Measurements from ENCODE around the gene SH3GL3.

Gene SH3GL3

DNA sequence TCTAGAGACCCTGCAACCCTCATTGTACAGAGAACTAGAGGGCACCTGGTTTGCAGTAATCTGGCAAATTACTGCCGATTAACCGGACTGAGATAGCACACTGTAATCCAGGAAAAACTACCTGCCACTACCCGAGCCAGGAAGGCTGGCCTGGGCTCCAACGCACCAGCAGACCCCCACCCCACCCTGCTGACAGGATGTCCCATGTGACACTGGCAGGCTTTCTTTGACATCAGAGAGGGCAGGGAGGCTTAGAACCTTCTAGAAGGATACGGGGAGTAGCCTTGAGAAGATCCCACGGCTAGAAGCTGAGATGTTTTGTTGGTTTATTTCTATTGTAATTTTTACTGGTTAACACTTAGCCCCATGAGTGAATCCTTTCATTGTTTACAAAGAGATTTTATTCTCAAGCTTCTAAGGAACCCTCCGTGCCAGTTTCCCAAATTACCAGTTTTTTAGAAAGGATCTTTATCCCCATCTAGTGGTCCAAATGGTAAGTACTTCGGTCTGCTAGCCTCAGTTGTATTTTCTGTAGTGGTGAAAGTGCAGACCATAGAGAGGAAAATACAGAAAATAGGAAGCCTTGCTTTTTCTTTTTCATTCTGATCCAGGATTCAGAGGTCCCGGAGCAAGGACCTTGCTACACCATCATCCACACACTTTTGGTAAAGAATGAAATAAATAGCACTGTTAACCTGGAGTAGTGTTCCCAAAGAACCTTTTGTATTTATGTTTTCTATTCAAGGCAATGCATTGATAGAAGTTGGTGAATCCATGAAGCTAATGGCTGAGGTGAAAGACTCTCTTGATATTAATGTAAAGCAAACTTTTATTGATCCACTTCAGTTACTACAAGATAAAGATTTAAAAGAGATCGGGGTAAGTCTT, 124.9 kb downstream of the SH3GL3 start:
- no peak for DNase-seq

DNA sequence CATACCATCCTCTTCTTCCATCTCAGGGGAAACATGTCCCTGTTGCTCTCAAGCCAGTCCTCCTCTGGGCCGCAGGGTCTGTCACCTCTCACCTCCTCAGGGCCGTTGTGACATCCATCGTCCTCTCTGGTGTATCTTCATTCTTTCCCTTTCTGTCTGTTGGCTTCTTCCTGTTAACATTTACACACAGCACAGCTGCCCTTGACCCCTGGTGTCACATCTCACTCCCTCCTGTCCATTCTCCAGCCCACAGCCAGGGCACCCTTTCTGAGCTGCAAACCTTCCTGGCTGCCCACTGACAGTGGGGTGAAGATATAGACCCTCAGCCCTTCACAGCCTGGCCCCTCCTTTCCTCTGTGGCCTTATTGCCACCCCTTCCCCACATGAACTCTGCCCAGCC, 127.2 kb downstream of the SH3GL3 start:
- no peak for DNase-seq

DNA sequence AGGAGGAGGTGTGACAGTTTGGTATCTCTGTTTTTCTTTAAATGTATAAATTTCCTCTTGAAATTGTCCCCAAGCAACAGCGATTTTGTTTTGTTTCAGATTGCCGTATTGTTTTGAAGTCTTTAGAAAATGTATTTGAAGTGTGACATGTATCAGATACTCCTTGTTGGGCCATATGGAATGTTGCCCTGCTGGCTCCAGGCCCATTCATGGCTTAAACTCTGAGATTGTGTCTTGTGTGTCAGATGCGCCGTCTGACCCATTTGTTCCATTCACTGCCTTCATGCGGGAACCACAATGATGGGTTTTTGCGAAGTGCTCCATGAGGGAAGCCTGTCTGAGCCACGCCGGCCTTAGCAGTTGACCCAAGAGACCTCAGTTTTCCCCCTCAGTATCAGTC, 131.6 kb downstream of the SH3GL3 start:
- DNase-seq = no peak

DNA sequence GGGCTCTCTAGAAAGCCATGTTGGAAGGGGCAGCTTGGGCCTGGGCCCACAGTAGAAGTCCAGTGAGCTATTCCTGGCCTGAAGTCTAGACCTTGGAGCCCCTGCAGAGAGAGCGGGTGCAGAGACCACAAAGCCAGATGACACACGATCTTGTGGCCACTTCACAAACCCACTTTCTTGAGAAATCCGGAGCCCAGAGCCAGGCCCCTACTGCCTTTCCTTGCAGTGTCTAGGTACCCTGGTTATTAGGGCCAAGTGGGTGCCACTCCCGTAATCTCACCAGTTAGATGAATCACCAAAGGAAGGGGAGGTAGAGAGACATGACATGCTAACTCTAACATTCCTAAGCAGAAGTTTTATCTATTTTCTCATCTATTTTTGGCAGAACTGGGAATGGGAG, 134.2 kb downstream of the SH3GL3 start:
- no peak for DNase-seq

DNA sequence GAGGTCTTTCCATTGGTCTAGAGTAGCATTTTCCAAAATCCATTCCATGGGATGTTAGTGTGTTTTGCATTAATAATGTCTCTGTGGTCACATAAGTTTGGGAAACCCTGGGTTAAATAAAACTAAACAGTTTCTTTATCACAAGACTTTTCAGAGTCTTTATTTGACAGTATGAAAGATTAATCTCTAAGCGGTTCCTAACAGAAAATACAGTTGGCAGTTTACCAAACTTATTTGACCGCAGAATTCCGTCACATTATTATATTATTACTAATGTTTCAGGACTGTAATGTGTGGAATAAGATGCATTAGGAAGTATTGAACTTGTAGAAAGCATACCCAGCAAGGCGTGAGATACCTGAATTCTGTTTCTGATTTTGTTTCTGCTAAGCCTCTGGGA, 135.2 kb downstream of the SH3GL3 start:
- no peak for DNase-seq

DNA sequence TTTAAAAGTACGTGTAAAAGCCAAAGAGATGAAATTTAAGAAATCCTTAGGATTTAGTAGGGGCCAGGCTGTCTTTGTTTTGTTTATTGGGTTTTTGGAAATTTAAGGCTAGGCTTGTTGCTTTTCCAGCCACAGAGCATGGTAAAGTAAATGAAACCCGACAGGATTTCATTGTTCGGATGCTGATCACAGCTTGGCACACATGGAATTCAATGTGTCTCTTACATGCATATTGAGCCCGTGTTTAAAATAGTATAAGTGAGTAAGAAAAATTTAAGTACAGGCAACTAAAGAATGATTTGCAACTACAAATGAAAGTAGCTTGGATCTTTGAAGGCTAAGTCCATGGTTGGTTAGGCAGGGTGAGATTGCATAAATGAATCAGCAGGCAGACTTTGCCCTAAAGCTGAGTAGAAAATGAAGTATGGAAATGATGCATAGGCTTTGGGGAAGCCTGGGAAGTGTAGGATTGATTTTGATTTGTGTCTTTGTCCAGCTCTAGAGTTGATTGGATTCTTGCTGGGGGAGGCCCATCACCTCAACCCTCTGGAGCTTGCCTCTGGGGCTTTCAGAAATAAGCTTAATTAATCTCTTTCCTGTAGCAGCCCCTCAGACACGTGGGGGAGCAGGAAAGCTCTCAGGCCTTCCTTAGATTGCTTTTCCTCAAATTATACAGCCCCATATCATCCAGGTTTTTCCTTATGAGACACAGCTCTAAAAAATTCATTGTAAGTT, 138.6 kb downstream of the SH3GL3 start:
- no peak for DNase-seq

DNA sequence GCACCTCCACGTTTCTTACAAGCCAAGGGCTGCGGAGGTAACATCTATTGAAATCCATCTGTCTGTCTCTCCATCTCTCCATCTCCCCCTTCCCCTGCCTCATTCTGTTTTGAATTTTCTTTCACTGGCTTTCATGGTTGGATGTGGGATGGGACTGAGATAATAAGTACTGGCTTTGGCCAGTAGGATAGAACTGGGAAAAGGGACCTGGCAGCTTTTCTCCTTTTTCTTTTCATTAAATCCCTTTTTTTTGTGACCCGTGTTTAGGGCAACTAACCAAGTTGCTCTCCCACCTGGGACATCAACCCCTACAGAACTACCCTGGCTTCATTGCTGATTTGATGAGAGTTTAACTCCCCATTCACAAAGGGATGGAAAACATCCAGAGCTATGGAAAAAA, 139.9 kb downstream of the SH3GL3 start:
- DNase-seq = no peak

DNA sequence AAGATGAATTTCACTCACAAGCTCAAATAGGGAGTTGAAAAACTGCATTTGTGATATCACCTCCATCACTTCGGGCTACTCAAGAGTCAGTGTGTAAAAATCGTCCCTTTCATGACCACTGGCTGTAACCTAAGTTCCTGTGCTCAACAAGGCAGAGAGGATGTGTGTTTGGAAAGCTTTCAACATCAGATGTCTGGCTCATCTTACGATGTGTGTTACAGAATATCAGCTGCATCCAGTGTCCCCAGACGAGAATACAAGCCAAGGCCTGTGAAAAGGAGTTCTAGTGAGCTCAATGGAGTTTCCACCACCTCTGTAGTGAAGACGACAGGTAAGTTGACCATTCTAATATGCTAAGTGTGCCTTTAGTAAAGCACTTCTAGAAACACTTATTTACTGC, 141.3 kb downstream of the SH3GL3 start:
- no peak for DNase-seq

DNA sequence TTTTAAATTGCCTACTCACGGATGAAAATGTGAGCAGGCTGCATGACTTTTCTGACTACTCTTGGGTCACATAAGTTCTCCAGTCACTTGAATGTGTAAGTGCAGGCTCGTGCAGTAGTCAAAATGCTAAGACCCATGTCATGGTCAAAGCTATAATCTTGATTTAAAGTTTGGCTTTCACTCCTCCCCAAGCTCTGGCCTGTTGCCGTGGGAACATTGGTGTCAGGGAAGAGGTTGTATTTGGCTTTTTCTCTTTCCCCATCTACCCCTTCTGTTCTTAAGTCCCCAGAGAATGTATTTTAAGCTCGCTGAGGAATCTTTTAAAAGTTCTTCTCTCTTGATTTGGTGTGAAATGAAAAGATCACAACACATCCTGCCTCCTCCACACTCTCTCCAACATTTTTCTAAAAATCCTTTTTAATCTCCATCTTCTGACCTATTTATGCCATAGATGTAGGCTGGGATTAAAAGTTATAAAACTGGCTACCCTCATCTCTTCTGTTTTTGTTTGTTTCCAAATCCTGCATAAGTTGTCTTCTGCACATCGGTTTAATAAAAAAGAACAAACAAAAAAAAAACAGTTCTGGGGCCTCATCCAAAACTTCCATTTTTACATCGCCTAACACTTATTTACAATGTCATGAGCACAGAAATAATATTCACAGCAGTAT, 145.4 kb downstream of the SH3GL3 start:
- DNase-seq = no peak

DNA sequence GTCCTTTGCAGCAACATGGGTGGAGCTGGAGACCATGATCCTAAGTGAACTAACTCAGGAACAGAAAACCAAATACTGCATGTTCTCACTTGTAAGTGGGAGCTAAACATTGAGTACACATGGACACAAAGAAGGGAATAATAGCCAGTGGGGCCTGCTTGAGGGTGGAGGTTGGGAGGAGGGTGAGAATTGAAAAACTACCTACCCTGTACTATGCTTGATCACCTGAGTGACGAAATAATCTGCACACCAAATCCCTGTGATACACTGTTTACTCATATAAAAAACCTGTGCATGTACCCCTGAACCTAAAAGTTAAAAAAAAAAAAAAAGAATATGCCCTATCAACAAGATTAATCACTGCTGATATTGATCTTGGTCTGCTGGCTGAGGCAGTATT, 148.1 kb downstream of the SH3GL3 start:
- DNase-seq = no peak

DNA sequence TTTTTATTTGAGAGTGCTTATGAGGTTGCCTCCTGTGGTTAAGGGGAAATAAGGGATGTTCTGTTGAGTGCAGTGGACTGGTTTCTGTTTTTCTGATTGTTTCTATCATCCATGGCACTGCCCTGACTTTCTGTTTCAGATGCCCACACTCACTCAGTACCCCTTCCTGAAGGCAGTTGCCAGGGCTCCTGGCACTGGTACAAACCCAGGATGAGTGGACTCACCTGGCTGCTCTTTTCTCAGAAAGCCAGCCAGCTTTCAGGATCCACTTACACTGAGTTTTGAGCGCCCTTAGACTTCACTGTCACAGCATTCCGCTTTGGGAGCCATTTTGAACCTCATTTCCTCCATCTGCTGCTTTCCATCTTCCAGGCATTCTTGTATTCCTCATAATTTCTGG, 150.9 kb downstream of the SH3GL3 start:
- no peak for DNase-seq

DNA sequence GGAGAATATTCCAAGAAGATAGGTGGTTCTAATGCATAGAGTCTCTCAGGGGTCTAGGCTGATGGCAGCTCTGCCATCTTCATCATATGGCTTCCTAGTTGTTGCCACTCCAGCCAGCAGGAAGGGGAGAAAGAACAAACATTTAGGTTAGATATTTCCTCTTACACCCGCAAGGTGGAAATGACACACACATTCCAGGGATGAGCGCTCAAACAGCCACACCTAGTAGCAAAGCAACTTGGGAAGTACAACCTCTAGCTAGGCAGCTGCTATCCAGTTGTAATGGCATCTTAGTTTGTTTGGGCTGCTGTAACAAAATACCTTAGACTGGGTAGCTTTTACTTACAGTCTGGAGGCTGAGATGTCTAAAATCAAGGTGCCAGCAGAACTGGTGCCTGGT, 154.9 kb downstream of the SH3GL3 start:
- no peak for DNase-seq

DNA sequence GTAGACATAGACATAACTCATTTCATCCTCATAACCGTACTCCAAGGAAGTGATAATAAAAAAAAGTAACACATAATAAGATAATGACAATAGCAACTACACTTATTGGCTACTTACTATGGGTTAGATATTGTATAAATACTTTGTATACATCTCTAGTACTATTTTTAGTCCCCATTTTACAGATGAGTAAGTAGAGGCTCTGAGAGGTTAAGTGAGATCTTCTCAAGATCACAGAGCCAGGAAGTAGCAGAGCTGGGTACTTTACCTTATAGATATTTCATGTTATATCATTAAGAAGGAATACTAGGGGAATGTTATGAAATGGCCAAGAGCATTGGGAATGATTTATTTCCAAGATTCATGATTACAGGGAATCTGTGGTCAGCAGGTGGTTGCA, 157.4 kb downstream of the SH3GL3 start:
- no peak for DNase-seq

DNA sequence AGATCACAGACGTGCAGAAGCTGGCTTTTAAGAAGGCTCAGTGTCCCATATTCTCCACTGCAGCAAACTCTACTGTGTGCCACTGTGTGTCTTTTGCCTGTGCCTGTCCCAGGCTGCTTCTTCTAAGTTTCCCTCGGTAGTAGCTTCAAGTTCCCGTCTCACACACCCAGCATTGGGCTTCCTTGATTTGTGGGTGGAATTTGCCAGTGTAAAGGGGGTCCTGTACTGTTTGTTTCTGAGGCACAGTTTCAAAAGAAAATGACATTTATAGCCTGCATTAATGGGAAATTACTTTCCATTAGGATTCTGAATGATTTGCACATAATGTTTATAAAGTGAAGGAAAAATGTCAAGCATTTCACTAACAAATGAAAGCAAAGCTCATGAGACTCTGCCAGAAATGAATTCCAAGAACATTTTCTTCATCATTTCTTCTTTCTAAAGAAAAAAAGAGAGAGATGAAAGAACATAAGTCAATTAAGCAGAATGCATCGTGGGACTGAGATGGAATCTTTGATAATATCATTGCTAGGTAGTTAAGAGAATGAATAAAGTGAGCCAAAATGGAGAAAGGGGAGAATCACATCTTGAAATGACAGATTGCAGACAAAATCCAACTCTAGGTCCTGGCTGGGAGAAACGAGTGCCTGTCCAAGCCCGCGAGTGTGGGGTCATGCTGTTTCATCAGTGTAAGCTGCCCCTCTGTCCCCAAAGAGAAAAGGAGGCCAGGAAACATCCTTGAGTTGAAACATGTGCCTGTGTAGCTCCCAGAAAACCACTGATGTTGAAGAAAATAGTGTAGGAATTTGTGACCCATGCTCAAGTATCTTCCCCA, 158.2 kb downstream of the SH3GL3 start:
- DNase-seq = peak; percentile 53

DNA sequence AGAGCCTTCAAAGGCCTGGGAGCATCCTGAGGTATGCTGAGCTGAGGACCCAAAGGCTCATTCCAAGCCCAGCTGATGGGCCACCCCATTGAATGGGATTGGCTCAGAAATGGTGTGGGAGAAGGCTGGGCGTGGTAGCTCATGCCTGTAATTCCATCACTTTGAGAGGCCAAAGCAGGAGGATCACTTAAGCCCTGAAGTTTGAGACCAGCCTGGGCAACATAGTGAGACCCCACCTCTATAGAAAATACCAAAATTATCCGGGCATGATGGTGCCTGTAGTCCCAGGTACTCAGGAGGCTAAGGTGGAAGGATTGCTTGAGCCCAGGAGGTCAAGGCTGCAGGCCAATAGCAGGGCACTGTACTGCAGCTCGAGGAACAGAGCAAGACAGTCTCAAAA, 163.0 kb downstream of the SH3GL3 start:
- DNase-seq = no peak

DNA sequence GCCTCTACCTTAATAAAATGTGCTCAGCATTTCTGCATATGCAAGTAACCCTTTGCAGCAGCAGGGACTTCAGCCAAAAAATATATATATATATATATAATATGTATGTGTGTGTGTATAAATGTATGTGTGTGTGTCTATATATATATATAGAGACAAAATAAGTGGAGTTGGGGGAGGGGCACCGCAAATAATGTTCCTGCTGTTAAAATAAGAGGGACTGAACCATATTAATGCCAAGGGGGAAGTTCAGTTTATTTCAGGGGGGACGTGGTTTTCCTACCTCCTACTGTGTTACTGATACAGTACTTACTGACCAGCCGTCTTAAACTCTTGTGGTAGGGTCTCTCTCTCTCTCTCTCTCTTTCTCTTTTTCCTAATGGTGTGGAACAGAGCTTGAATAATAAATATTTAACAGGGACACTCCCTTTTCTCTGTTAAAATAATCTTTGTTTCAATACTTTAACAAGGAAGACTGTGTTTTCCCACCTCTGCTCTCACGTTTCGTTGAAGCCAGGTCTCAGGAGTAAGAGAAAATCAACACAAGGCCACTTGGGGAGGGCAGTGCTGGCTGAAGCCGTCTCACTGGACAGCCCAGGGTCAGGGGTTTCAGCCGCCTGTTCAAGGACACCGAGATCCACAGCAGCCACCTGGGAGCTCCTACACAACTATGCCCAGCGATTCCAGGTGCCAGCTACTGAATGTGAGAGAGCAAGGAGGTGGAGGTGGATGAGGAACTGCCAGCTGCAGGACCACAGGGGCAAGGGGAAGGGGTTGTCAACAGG, 164.0 kb downstream of the SH3GL3 start:
- no peak for DNase-seq

DNA sequence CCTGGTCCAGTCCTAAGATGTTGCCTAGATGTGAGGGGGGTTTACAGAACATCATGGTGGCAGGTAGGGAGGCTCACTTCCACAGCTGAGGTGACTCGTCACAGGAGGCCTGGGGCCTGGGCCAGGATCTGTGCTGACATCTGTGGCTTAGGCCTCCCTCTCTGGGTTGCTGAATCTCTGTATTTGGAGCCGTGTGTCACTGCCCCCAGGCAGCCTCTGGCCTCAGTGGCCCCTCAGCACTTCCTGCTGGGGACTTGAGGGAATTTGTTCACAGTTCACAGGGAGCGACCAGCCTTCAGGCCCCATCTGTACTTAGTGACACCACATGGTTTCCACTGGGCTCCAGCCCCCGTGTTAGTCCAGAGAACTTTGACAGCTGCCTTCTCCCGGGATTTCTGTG, 165.1 kb downstream of the SH3GL3 start:
- no peak for DNase-seq

DNA sequence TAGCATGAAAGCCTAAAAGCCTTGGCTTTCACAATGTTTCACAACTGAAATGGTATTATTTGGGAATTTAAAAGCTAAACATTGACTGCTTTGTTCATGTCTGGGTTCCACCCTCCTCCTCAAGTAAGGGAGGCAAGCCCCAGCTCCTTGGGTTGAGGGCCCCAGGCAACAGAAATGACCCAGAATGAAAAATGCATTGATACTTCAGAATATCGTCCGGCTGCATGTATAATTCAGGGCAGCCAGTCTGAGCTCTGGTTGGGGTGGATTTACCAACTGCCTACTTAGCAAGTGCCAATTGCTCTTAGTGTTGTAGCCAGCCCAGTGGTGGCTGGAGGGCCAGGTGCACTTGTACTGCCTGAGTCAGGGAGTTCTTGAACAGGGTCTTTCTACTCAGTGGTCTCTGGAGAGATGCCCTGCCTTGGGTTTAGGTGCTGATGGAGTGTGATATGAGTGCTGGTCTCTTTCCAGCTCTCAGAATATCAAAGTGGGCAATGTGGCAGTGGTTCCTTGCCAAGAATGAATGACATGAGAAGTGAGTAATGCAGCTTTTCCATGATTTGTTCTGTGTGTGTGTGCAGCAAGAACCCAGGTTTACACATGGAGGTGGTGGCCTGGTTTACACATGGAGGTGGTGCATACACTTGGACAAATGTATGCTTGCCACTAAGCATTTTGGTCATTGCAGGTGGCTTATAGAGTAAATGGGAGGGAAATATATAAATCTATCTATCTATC, 165.9 kb downstream of the SH3GL3 start:
- DNase-seq = no peak

DNA sequence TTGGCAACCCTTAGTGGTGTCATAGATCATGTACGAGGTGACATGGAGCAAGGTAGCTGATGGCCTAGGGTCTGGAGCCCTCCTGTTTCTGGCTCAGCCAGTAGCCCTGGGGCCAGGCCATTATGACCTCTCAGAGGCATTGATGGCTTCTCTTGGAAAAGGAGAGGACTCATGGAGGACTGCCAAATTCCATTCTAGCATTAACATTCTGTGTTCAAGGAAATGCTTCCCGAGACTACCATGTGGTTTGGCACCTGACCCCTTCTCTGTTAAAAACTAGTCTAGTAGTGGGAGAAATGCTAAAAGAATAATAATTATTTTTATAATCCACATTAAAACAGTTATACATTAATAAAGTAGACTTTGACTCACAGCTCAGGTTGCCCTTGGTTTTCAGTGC, 166.6 kb downstream of the SH3GL3 start:
- DNase-seq = no peak

DNA sequence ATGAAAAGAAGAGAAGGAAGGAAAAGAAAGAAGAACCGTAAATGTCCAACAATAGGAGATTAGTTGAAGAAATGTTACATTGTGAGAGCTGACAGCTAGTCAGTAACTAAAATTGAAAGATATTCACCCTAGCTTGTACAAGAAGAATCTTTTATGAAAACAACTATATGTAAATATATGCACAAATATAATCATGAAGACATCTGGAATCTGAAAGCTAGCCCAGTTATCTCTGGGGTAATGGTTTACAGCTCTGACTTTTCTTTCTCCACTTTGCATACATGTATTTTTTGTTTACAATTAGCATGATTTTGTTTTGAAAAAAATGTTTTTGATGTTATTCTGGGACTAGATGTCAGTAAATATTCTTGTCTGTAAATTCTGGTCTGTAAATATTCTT, 169.7 kb downstream of the SH3GL3 start:
- DNase-seq = no peak

DNA sequence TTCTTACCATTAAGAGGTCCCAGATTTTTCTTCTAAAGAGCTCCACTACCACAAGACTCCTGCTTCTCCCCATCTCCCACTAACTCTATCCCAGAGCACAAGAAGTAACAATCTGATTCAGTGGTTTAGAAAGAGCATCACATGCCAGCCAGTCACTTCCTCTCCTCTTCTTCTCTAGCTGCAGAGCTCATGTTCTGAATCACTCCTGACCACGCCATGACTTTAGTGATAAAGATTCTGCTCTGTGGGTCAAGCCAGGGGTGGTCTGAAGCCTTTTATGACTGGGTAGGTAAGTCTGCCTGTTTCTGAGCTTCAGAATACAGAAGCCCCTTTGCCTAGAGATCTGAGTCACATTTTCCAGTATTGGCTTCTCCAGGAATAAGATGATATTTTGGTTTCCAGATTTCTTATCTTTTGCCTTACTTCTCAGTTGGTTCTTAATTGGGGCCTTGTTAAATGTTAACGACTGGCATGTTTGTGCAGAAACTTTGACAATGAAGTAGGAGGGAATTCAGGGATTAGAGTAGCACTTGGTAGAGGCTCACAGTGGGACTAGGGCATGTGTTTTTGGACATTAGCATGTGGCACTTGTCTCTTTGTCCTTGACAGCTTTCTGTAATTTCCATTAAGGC, 179.1 kb downstream of the SH3GL3 start:
- DNase-seq = no peak
